CD4-positive, alpha-beta T cell (primary cell): ENCODE measurements around the gene SLC25A24. TPM values are rescaled to one million over a fixed set of nuclear protein-coding genes. Genes with fewer than 3 reads are reported as not detected.

Experiments used
- ATAC-seq: fragments of 200-7000 bp; cut with Tn5 transposase; one replicate; pipeline ENCODE4 v1.10.0; 2022; ENCODE audit warnings: mild to moderate bottlenecking; ENCODE audit not compliant: poor library complexity
- CTCF ChIA-PET: fragments of 350-600 bp; sonication (Branson Sonifier 250); formaldehyde crosslinking; loops from one replicate; lab custom pipeline; 2021; ENCODE audit warnings: antibody characterized with exemption, inconsistent platforms; lab: Charles Lee
- POLR2A ChIA-PET: fragments of 350-600 bp; sonication (Branson Sonifier 250); formaldehyde crosslinking; loops from one replicate; lab custom pipeline; 2021; ENCODE audit warnings: antibody characterized with exemption, inconsistent platforms; lab: Charles Lee
- DNase-seq, 14 experiments: peaks; one replicate each; pipeline ENCODE4 v3.0.0-alpha.2; 2013 to 2020; ENCODE audit warnings: mixed read lengths in 2 of 14
- H3K27ac ChIP-seq, 2 donors: one replicate each; pipeline versions ENCODE4 v1.5.1 to v1.7.0; 2013; ENCODE audit warnings: low read length in 2 of 2, low read depth in 1 of 2, mild to moderate bottlenecking in 1 of 2
- H3K27me3 ChIP-seq, 2 experiments: 1 replicate in 1 of 2; 2 replicates in 1 of 2; pipeline versions ENCODE4 v1.6.1 to v1.7.0; 2013; ENCODE audit warnings: low read length in 2 of 2, control low read depth in 1 of 2, mild to moderate bottlenecking in 1 of 2, moderate library complexity in 1 of 2; ENCODE audit not compliant: insufficient read depth in 2 of 2, control insufficient read depth in 1 of 2
- H3K36me3 ChIP-seq: one replicate; pipeline ENCODE4 v1.6.1; 2013; ENCODE audit warnings: low read length, control low read depth; ENCODE audit not compliant: insufficient read depth
- H3K4me1 ChIP-seq: one replicate; pipeline ENCODE4 v1.6.1; 2013; ENCODE audit warnings: low read length, control low read depth; ENCODE audit not compliant: insufficient read depth
- H3K4me3 ChIP-seq: one replicate; pipeline ENCODE4 v1.5.1; 2013; ENCODE audit warnings: mild to moderate bottlenecking, low read length, moderate library complexity
- H3K9me3 ChIP-seq, 2 experiments: 1 replicate in 1 of 2; 2 replicates in 1 of 2; pipeline versions ENCODE4 v1.6.1 to v1.7.0; 2013; ENCODE audit warnings: low read length in 2 of 2, mild to moderate bottlenecking in 2 of 2, control low read depth in 1 of 2, moderate library complexity in 1 of 2; ENCODE audit not compliant: control insufficient read depth in 1 of 2, insufficient read depth in 1 of 2
- H3K27ac Mint-ChIP-seq: one replicate; pipeline ENCODE4 v1.8.0; 2020; ENCODE audit warnings: mixed read lengths
- H3K27me3 Mint-ChIP-seq: one replicate; pipeline ENCODE4 v1.8.0; 2021; ENCODE audit warnings: mixed read lengths
- H3K36me3 Mint-ChIP-seq: one replicate; pipeline ENCODE4 v1.8.0; 2021; ENCODE audit warnings: low read depth, mixed read lengths
- H3K4me1 Mint-ChIP-seq: one replicate; pipeline ENCODE4 v1.8.0; 2021; ENCODE audit warnings: low read depth, mixed read lengths
- H3K4me3 Mint-ChIP-seq: one replicate; pipeline ENCODE4 v1.8.0; 2020; ENCODE audit warnings: mild to moderate bottlenecking, mixed read lengths
- H3K9me3 Mint-ChIP-seq: one replicate; pipeline ENCODE4 v1.8.0; 2020; ENCODE audit warnings: mixed read lengths
- intact Hi-C, 2 experiments: fragments of 100-400 bp; cut with DNase I in 1 of 2; cut with micrococcal nuclease in 1 of 2; formaldehyde crosslinking; loops; one replicate each; pipeline versions ENCODE4 v1.15.1 to v1.9.0; 2023 to 2025; cut with DNase I, micrococcal nuclease
- total RNA-seq, 174 experiments: library from RNA in 2 of 174; stranded (reverse) in 2 of 174; gene quantifications; one replicate each; pipeline ENCODE4 v1.2.3 and lab custom pipeline; 2021 to 2026
- TF ChIP-seq, protein P1 (sequence below): fragments of 200-600 bp; IDR thresholded peaks from one replicate; pipeline ENCODE4 v1.8.0; 2022; ENCODE audit warnings: antibody characterized with exemption, mild to moderate bottlenecking

SLC25A24 gene
- total RNA-seq, 2 experiments from 2014 or later: 4.9 to 5.5 TPM

DNA sequence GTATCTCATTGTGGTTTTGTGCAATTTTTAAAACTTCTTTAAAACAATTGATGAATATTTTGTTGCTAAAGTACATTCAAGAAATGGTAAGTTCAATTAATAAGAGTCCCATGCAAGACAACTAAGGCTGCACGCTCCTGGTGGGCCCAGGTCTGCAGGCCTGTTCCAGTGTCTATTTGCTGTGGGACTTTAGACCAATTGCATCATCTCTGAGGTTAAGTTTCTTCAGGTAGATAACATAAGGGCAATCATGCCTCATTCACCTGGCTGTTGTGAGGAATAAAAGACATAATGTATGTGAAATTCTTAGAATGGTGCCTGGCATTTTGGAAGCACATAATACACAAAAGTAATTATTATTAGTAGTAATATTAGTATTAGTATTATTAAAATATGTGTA lies 82.9 kb downstream of the SLC25A24 start:
- Mint-ChIP-seq H3K27me3 (no peaks in the 10 kb centered on the region), H3K27ac (no peak overlapping the region), H3K9me3 (no peaks in the 10 kb centered on the region), H3K36me3 (no peaks in the 10 kb centered on the region), H3K4me1 (no peaks in the 10 kb centered on the region), H3K4me3 (no peak overlapping the region)
- Histone ChIP-seq H3K27me3 (no peaks in the 10 kb centered on the region), H3K4me3 (no peak overlapping the region), H3K4me1 (no peaks in the 10 kb centered on the region), H3K27ac (no peak overlapping the region), H3K36me3 (no peaks in the 10 kb centered on the region), H3K9me3 (no peaks in the 10 kb centered on the region)
- ATAC-seq: no peak
- intact Hi-C loops: no loop called here
- ChIA-PET POLR2A (interaction anchor here (0.9 kb wide), 1 partner anchor 10 kb away, joined by 3 read pairs; no protein-coding TSS in a partner anchor), CTCF (no interaction called here)
- no peak for DNase-seq
- TF ChIP-seq, protein P1, sequence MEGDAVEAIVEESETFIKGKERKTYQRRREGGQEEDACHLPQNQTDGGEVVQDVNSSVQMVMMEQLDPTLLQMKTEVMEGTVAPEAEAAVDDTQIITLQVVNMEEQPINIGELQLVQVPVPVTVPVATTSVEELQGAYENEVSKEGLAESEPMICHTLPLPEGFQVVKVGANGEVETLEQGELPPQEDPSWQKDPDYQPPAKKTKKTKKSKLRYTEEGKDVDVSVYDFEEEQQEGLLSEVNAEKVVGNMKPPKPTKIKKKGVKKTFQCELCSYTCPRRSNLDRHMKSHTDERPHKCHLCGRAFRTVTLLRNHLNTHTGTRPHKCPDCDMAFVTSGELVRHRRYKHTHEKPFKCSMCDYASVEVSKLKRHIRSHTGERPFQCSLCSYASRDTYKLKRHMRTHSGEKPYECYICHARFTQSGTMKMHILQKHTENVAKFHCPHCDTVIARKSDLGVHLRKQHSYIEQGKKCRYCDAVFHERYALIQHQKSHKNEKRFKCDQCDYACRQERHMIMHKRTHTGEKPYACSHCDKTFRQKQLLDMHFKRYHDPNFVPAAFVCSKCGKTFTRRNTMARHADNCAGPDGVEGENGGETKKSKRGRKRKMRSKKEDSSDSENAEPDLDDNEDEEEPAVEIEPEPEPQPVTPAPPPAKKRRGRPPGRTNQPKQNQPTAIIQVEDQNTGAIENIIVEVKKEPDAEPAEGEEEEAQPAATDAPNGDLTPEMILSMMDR: no peak

DNA sequence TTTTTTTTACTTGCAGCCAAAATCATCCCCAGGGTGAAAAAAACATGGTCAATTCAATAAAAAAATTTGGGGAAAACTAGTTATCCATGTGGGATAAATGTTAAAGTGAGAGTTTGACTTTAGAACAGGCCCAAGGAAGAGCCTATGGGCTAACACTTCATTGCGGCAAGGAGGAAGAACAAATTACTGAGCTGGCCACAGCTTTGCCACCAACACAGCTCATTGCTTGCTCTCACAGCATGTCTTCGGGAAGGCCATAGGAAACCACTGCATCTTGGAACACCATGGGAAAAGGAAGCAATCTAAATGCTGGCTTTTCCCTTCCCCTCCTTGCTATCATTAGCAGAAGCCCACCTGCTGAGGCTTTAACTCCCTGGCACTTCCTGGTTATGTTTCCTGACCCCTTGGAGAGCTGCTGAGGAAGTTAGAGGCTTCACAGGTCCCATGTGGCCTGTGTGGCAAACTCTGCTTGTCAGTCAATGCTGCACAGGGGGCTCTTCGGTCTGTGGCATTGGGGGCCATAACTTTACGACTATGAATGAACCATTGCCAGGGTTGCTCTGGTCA lies 86.0 kb downstream of the SLC25A24 start:
- Mint-ChIP-seq H3K4me3 (no peak overlapping the region), H3K27me3 (no peaks in the 10 kb centered on the region), H3K4me1 (no peaks in the 10 kb centered on the region), H3K36me3 (no peaks in the 10 kb centered on the region), H3K9me3 (no peaks in the 10 kb centered on the region), H3K27ac (no peak overlapping the region)
- no peaks in the 10 kb centered on the region for H3K36me3 ChIP-seq
- DNase-seq (no peak), ATAC-seq (no peak)
- no peak overlapping the region for H3K27ac ChIP-seq
- POLR2A ChIA-PET: no interaction called here
- H3K9me3 ChIP-seq: no peaks in the 10 kb centered on the region
- intact Hi-C loops: no loop called here
- TF ChIP-seq, protein P1: no peak
- no peaks in the 10 kb centered on the region for H3K4me1 ChIP-seq
- CTCF ChIA-PET: no interaction called here
- no peak overlapping the region for H3K4me3 ChIP-seq
- H3K27me3 ChIP-seq: no peaks in the 10 kb centered on the region

DNA sequence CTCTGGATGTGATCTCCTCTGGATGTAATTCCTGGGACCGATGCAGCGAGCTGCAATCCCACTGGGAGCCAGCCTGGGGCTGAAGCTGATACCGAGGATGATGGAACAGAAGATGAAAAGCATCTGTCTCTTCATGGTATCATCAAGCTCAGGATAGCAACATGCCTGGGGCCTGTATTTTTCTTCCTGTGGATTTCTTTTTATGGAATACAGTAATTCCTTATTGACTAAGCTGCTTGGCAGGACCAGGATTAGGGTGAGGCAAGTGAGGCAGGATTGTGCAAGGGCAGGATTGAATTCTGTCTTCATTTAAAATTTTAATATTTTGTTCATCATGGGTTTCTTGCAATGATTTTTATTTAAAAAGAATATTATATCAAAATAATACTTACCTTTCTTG lies 86.6 kb downstream of the SLC25A24 start:
- ChIA-PET CTCF (no interaction called here), POLR2A (no interaction called here)
- Mint-ChIP-seq H3K9me3 (no peaks in the 10 kb centered on the region), H3K27me3 (no peaks in the 10 kb centered on the region), H3K36me3 (no peaks in the 10 kb centered on the region), H3K27ac (no peak overlapping the region), H3K4me1 (no peaks in the 10 kb centered on the region), H3K4me3 (no peak overlapping the region)
- ATAC-seq: no peak
- Histone ChIP-seq H3K4me3 (no peak overlapping the region), H3K27me3 (no peaks in the 10 kb centered on the region), H3K4me1 (no peaks in the 10 kb centered on the region), H3K9me3 (no peaks in the 10 kb centered on the region), H3K27ac (no peak overlapping the region), H3K36me3 (no peaks in the 10 kb centered on the region)
- TF ChIP-seq, protein P1: no peak
- intact Hi-C loops: no loop called here
- no peak for DNase-seq
